Epithelial cell of proximal tubule (primary cell): ENCODE data around the gene ZNF365. TPM values are rescaled to one million over a fixed set of nuclear protein-coding genes. Genes with fewer than 3 reads are reported as not detected.
"Not testable (repeated sequence)": the region's sequence is repeated elsewhere in the genome, so short reads cannot be mapped to it uniquely, and the experiment has no call there.

ENCODE experiments used
- DNase-seq: peaks from one replicate; pipeline ENCODE4 v3.0.0-alpha.2; 2011; ENCODE audit warnings: low read depth
- H3K4me3 ChIP-seq: 2 replicates; pipeline ENCODE4 v1.5.1; 2011; ENCODE audit warnings: low read depth, mild to moderate bottlenecking, low read length
- CTCF ChIP-seq: conservative IDR thresholded peaks from 2 replicates; pipeline ENCODE4 v1.5.1; 2012; ENCODE audit warnings: low read depth, mild to moderate bottlenecking, low read length
- total RNA-seq: library from RNA; depleted of rRNA; stranded (reverse); fragments of >200 nt; gene quantifications from 2 replicates; pipeline ENCODE4 v1.2.3, GENCODE V29; 2015

ZNF365 gene
- total RNA-seq, 1 donor from 2014 or later: 2.0 TPM

- no peak for TF ChIP-seq CTCF
- H3K4me3 ChIP-seq: no peak overlapping the region
- DNase-seq: no peak
Measured at GRCh38 chr10:62377966-62378365, 3.8 kb downstream of the ZNF365 start.

GRCh38 chr10:62378877-62379276 is 4.7 kb downstream of the ZNF365 start:
- not testable (repeated sequence) for DNase-seq, H3K4me3 ChIP-seq

GRCh38 chr10:62379394-62379793 is 5.2 kb downstream of the ZNF365 start:
- no peak for TF ChIP-seq CTCF
- no peak for DNase-seq
- H3K4me3 ChIP-seq: no peak overlapping the region

GRCh38 chr10:62380016-62380415 is 5.8 kb downstream of the ZNF365 start:
- no peak overlapping the region for H3K4me3 ChIP-seq
- TF ChIP-seq CTCF: no peak
- peak; percentile 32 for DNase-seq

GRCh38 chr10:62381385-62382102 is 7.4 kb downstream of the ZNF365 start:
- TF ChIP-seq CTCF: no peak
- no peak overlapping the region for H3K4me3 ChIP-seq
- no peak for DNase-seq

- no peak for DNase-seq
- no peak for TF ChIP-seq CTCF
- no peak overlapping the region for H3K4me3 ChIP-seq
Measured at GRCh38 chr10:62382831-62383230, 8.7 kb downstream of the ZNF365 start.

GRCh38 chr10:62384057-62384446 is 9.9 kb downstream of the ZNF365 start:
- TF ChIP-seq CTCF: no peak
- no peak overlapping the region for H3K4me3 ChIP-seq
- DNase-seq: no peak
